Calu3 (cell line): ENCODE data around the gene GMDS. TPM values are rescaled to one million over a fixed set of nuclear protein-coding genes. Genes with fewer than 3 reads are reported as not detected.
A peak's percentile ranks its signal among the peaks of the same experiment; 100 is the strongest.

Experiments
- BruUV-seq: library from RNA; stranded (reverse); fragments of 400-500 nt; replicated peaks from 2 replicates; lab custom pipeline; 2021; lab: Mats Ljungman, UMichigan
- CTCF ChIA-PET: fragments of 300-600 bp; sonication (Branson Sonifier 250); formaldehyde crosslinking; loops from one replicate; lab custom pipeline; 2022; ENCODE audit warnings: antibody characterized with exemption; lab: Charles Lee
- DNase-seq: peaks from one replicate; pipeline ENCODE4 v3.0.0; 2022
- H3K27ac Mint-ChIP-seq: one replicate; pipeline ENCODE4 v1.8.0; 2022; ENCODE audit warnings: mixed read lengths; ENCODE audit not compliant: unreplicated experiment
- H3K27me3 Mint-ChIP-seq: one replicate; pipeline ENCODE4 v1.8.0; 2022; ENCODE audit warnings: mixed read lengths; ENCODE audit not compliant: unreplicated experiment
- H3K36me3 Mint-ChIP-seq: one replicate; pipeline ENCODE4 v1.8.0; 2022; ENCODE audit warnings: mild to moderate bottlenecking, moderate library complexity, mixed read lengths; ENCODE audit not compliant: insufficient read depth, unreplicated experiment
- H3K4me1 Mint-ChIP-seq: one replicate; pipeline ENCODE4 v1.8.0; 2022; ENCODE audit warnings: mild to moderate bottlenecking, low read depth, mixed read lengths; ENCODE audit not compliant: unreplicated experiment
- H3K4me3 Mint-ChIP-seq: one replicate; pipeline ENCODE4 v1.8.0; 2022; ENCODE audit warnings: mild to moderate bottlenecking, low read depth, moderate library complexity, mixed read lengths; ENCODE audit not compliant: unreplicated experiment
- H3K9me3 Mint-ChIP-seq: one replicate; pipeline ENCODE4 v1.8.0; 2022; ENCODE audit warnings: low read depth, mixed read lengths; ENCODE audit not compliant: unreplicated experiment
- CTCF ChIP-seq: fragments of 200-600 bp; IDR thresholded peaks from one replicate; pipeline ENCODE4 v1.8.0; 2022; ENCODE audit warnings: antibody characterized with exemption; ENCODE audit not compliant: unreplicated experiment
- intact Hi-C: fragments of 100-400 bp; cut with micrococcal nuclease; formaldehyde crosslinking; loops from one replicate; pipeline ENCODE4 v1.10.0; 2022; ENCODE audit not compliant: unreplicated experiment
- total RNA-seq: library from RNA; stranded (reverse); gene quantifications from 2 replicates; pipeline ENCODE4 v1.2.3, GENCODE V29; 2022

GMDS gene
- total RNA-seq, 1 experiment from 2014 or later = 58.2 TPM

- H3K27ac Mint-ChIP-seq = no peak overlapping the region
- no peaks in the 10 kb centered on the region for H3K9me3 Mint-ChIP-seq
- H3K27me3 Mint-ChIP-seq = no peaks in the 10 kb centered on the region
- intact Hi-C loops = no loop called here
- TF ChIP-seq CTCF = no peak
- no TSS peak for BruUV-seq
- no peaks in the 10 kb centered on the region for H3K4me1 Mint-ChIP-seq
- DNase-seq = no peak
- no peak overlapping the region for H3K4me3 Mint-ChIP-seq
- CTCF ChIA-PET = interaction anchor here (1.0 kb wide), 1 partner anchor 11 kb away, joined by 4 read pairs; no protein-coding TSS in a partner anchor
- peaks cover 39% of the 10 kb centered on the region for H3K36me3 Mint-ChIP-seq
These were observed 629.5 kb downstream of the GMDS start for GRCh38 chr6:1615853-1616420.

GRCh38 chr6:1615151-1615852, 630.1 kb downstream of the GMDS start:
- intact Hi-C loops = no loop called here
- no peak overlapping the region for H3K27ac Mint-ChIP-seq
- no peaks in the 10 kb centered on the region for H3K27me3 Mint-ChIP-seq
- peak overlapping the region; percentile 80 for H3K4me3 Mint-ChIP-seq
- DNase-seq = no peak
- no peak for TF ChIP-seq CTCF
- H3K9me3 Mint-ChIP-seq = no peaks in the 10 kb centered on the region
- H3K4me1 Mint-ChIP-seq = no peaks in the 10 kb centered on the region
- H3K36me3 Mint-ChIP-seq = peaks cover 45% of the 10 kb centered on the region
- BruUV-seq = no TSS peak
- CTCF ChIA-PET = no interaction called here

GRCh38 chr6:1614448-1615150, 630.8 kb downstream of the GMDS start:
- no TSS peak for BruUV-seq
- DNase-seq = peak; percentile 38
- CTCF ChIA-PET = interaction anchor here (0.6 to 0.7 kb wide), 2 partner anchors 737 to 925 kb away, joined by 3 to 6 read pairs; no protein-coding TSS in a partner anchor
- no peak overlapping the region for H3K27ac Mint-ChIP-seq
- no peak for TF ChIP-seq CTCF
- H3K27me3 Mint-ChIP-seq = no peaks in the 10 kb centered on the region
- no peaks in the 10 kb centered on the region for H3K4me1 Mint-ChIP-seq
- peaks cover 49% of the 10 kb centered on the region for H3K36me3 Mint-ChIP-seq
- H3K4me3 Mint-ChIP-seq = peak overlapping the region; percentile 80
- H3K9me3 Mint-ChIP-seq = no peaks in the 10 kb centered on the region
- intact Hi-C loops = loop anchor here (5.0 kb wide), 2 partner anchors 73 to 148 kb away; no protein-coding TSS in a partner anchor

GRCh38 chr6:1613688-1614447, 631.5 kb downstream of the GMDS start:
- peaks cover 56% of the 10 kb centered on the region for H3K36me3 Mint-ChIP-seq
- H3K4me1 Mint-ChIP-seq = peaks cover under 1% of the 10 kb centered on the region
- H3K9me3 Mint-ChIP-seq = no peaks in the 10 kb centered on the region
- BruUV-seq = no TSS peak
- DNase-seq = peak; percentile 46
- H3K27me3 Mint-ChIP-seq = peaks cover 3% of the 10 kb centered on the region
- intact Hi-C loops = loop anchor here (5.0 kb wide), 2 partner anchors 73 to 148 kb away; no protein-coding TSS in a partner anchor
- CTCF ChIA-PET = interaction anchor here (0.6 to 0.7 kb wide), 2 partner anchors 738 to 926 kb away, joined by 3 to 6 read pairs; no protein-coding TSS in a partner anchor
- peak overlapping the region; percentile 81 for H3K27ac Mint-ChIP-seq
- no peak for TF ChIP-seq CTCF
- peak overlapping the region; percentile 80 for H3K4me3 Mint-ChIP-seq
